ENCODE results near the gene PRKCQ.

PRKCQ gene

GRCh38 chr10:6553937-6554336 is 26.1 kb downstream of the PRKCQ start:
- in situ Hi-C loops (cut with HindIII; ENCODE audit: low pct_unique_long_range_greater_than_20kb, low sequenced_read_pairs), result no loop called here
- TF ChIP-seq JUND (IDR thresholded peaks at IDR 0.05; ENCODE audit: low read depth), result no peak
- no peak for DNase-seq (ENCODE audit: low read depth in 1 of 2, low spot score in 1 of 2)

GRCh38 chr10:6543431-6544005 is 36.6 kb downstream of the PRKCQ start:
- in situ Hi-C loops (cut with HindIII; ENCODE audit: low pct_unique_long_range_greater_than_20kb, low sequenced_read_pairs), result no loop called here
- DNase-seq (ENCODE audit: low read depth in 1 of 2, low spot score in 1 of 2), result no peak
- no peak for TF ChIP-seq JUND (IDR thresholded peaks at IDR 0.05; ENCODE audit: low read depth)

GRCh38 chr10:6542999-6543430 is 37.1 kb downstream of the PRKCQ start:
- no peak for TF ChIP-seq JUND (IDR thresholded peaks at IDR 0.05; ENCODE audit: low read depth)
- in situ Hi-C loops (cut with HindIII; ENCODE audit: low pct_unique_long_range_greater_than_20kb, low sequenced_read_pairs), result no loop called here
- peak in 1 of 2 experiments; percentile 20 for DNase-seq (ENCODE audit: low read depth in 1 of 2, low spot score in 1 of 2)

- no peak for TF ChIP-seq JUND (IDR thresholded peaks at IDR 0.05; ENCODE audit: low read depth)
- DNase-seq (ENCODE audit: low read depth in 1 of 2, low spot score in 1 of 2), result no peak
- in situ Hi-C loops (cut with HindIII; ENCODE audit: low pct_unique_long_range_greater_than_20kb, low sequenced_read_pairs), result no loop called here
These were observed 40.2 kb downstream of the PRKCQ start for GRCh38 chr10:6539833-6540232.

- in situ Hi-C loops (cut with HindIII; ENCODE audit: low pct_unique_long_range_greater_than_20kb, low sequenced_read_pairs), result no loop called here
- TF ChIP-seq JUND (IDR thresholded peaks at IDR 0.05; ENCODE audit: low read depth), result no peak
- no peak for DNase-seq (ENCODE audit: low read depth in 1 of 2, low spot score in 1 of 2)
These were observed 42.3 kb downstream of the PRKCQ start for GRCh38 chr10:6537770-6538169.

GRCh38 chr10:6536102-6536501 is 44.0 kb downstream of the PRKCQ start:
- TF ChIP-seq JUND (IDR thresholded peaks at IDR 0.05; ENCODE audit: low read depth), result no peak
- in situ Hi-C loops (cut with HindIII; ENCODE audit: low pct_unique_long_range_greater_than_20kb, low sequenced_read_pairs), result no loop called here
- no peak for DNase-seq (ENCODE audit: low read depth in 1 of 2, low spot score in 1 of 2)

GRCh38 chr10:6535156-6535764 is 44.8 kb downstream of the PRKCQ start:
- in situ Hi-C loops (cut with HindIII; ENCODE audit: low pct_unique_long_range_greater_than_20kb, low sequenced_read_pairs), result no loop called here
- no peak for DNase-seq (ENCODE audit: low read depth in 1 of 2, low spot score in 1 of 2)
- no peak for TF ChIP-seq JUND (IDR thresholded peaks at IDR 0.05; ENCODE audit: low read depth)

GRCh38 chr10:6532321-6532720 is 47.8 kb downstream of the PRKCQ start:
- no peak for TF ChIP-seq JUND (IDR thresholded peaks at IDR 0.05; ENCODE audit: low read depth)
- no peak for DNase-seq (ENCODE audit: low read depth in 1 of 2, low spot score in 1 of 2)
- in situ Hi-C loops (cut with HindIII; ENCODE audit: low pct_unique_long_range_greater_than_20kb, low sequenced_read_pairs), result no loop called here

GRCh38 chr10:6530966-6531365 is 49.1 kb downstream of the PRKCQ start:
- in situ Hi-C loops (cut with HindIII; ENCODE audit: low pct_unique_long_range_greater_than_20kb, low sequenced_read_pairs), result no loop called here
- DNase-seq (ENCODE audit: low read depth in 1 of 2, low spot score in 1 of 2), result no peak
- no peak for TF ChIP-seq JUND (IDR thresholded peaks at IDR 0.05; ENCODE audit: low read depth)

GRCh38 chr10:6530211-6530840 is 49.8 kb downstream of the PRKCQ start:
- in situ Hi-C loops (cut with HindIII; ENCODE audit: low pct_unique_long_range_greater_than_20kb, low sequenced_read_pairs), result no loop called here
- no peak for TF ChIP-seq JUND (IDR thresholded peaks at IDR 0.05; ENCODE audit: low read depth)
- DNase-seq (ENCODE audit: low read depth in 1 of 2, low spot score in 1 of 2), result no peak

GRCh38 chr10:6528198-6528950 is 51.7 kb downstream of the PRKCQ start:
- in situ Hi-C loops (cut with HindIII; ENCODE audit: low pct_unique_long_range_greater_than_20kb, low sequenced_read_pairs), result no loop called here
- no peak for DNase-seq (ENCODE audit: low read depth in 1 of 2, low spot score in 1 of 2)
- no peak for TF ChIP-seq JUND (IDR thresholded peaks at IDR 0.05; ENCODE audit: low read depth)

- DNase-seq (ENCODE audit: low read depth in 1 of 2, low spot score in 1 of 2), result no peak
- in situ Hi-C loops (cut with HindIII; ENCODE audit: low pct_unique_long_range_greater_than_20kb, low sequenced_read_pairs), result no loop called here
- TF ChIP-seq JUND (IDR thresholded peaks at IDR 0.05; ENCODE audit: low read depth), result no peak
These were observed 54.4 kb downstream of the PRKCQ start for GRCh38 chr10:6525599-6526165.

GRCh38 chr10:6522230-6522629 is 57.8 kb downstream of the PRKCQ start:
- DNase-seq (ENCODE audit: low read depth in 1 of 2, low spot score in 1 of 2), result no peak
- TF ChIP-seq JUND (IDR thresholded peaks at IDR 0.05; ENCODE audit: low read depth), result no peak
- in situ Hi-C loops (cut with HindIII; ENCODE audit: low pct_unique_long_range_greater_than_20kb, low sequenced_read_pairs), result no loop called here
